HG02623 (cell line): ENCODE data around the gene AKAP13.
A peak's percentile ranks its signal among the peaks of the same experiment; 100 is the strongest.

Experiments
- ATAC-seq: cut with Tn5 transposase; IDR thresholded peaks from one replicate; pipeline ENCODE4 v1.9.1; 2021; ENCODE audit warnings: moderate library complexity; ENCODE audit not compliant: unreplicated experiment

AKAP13 gene

GRCh38 chr15:85711580-85712192 is 331.3 kb downstream of the AKAP13 start:
- no peak for ATAC-seq

- no peak for ATAC-seq
These were observed 335.9 kb downstream of the AKAP13 start for GRCh38 chr15:85716261-85716660.

DNA sequence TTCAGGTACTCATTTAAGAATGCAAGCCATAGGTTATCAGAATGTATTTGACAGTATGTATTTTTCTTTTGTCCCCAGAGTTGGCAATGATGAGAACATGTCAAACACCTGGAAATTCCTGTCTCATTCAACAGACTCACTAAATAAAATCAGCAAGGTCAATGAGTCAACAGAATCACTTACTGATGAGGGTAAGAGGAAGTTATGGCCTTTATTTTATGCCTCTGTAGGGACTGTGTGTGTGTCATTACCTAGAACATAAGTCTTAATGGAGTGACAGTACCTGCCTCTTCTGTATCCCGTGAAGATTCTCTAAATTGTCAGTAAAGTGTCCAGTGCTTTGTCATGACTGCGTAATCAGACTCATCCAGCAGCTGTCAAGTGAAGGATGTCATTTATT is 336.8 kb downstream of the AKAP13 start:
- ATAC-seq = no peak

DNA sequence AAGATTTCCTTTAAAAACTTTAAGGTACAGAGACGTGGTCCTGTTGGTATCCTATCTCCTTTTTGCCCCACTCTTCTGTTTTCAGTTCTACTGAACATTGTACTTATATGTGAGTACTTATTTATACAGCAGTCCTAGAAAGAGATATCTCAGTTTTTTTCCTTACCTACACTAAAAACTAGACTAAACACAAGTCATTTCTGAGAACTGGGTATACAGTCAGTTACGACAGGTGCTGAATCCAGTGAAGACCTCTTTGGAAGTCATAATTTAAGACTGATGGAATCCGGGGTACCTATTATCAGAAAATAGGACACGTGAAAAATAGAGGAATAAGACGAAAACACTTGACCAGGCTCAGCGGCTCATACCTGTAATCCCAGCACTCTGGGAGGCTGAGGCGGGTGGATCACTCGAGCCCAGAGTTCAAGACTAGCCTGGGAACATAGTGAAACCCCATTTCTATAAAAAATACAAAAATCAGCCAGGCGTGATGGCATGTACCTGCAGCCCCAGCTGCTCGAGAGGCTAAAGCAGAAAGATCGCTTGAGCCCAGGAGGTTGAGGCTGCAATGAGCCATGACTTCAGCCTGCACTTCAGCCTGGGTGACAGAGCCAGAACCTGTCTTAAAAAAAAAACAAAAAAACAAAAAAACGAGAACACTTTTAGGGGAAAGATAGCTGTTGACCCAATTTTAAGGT is 338.0 kb downstream of the AKAP13 start:
- peak; percentile 54 for ATAC-seq

DNA sequence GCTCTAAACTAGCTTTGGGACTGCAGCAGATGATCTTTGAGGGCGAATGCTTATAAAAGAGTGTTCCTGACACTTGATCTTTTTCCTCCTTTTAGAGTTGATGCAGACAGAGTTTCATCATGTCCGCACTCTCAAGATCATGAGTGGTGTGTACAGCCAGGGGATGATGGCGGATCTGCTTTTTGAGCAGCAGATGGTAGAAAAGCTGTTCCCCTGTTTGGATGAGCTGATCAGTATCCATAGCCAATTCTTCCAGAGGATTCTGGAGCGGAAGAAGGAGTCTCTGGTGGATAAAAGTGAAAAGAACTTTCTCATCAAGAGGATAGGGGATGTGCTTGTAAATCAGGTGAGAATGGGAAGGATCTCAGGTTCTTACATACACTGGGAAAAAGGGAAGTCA is 338.6 kb downstream of the AKAP13 start:
- no peak for ATAC-seq

GRCh38 chr15:85722374-85723152 is 342.2 kb downstream of the AKAP13 start:
- ATAC-seq = no peak

DNA sequence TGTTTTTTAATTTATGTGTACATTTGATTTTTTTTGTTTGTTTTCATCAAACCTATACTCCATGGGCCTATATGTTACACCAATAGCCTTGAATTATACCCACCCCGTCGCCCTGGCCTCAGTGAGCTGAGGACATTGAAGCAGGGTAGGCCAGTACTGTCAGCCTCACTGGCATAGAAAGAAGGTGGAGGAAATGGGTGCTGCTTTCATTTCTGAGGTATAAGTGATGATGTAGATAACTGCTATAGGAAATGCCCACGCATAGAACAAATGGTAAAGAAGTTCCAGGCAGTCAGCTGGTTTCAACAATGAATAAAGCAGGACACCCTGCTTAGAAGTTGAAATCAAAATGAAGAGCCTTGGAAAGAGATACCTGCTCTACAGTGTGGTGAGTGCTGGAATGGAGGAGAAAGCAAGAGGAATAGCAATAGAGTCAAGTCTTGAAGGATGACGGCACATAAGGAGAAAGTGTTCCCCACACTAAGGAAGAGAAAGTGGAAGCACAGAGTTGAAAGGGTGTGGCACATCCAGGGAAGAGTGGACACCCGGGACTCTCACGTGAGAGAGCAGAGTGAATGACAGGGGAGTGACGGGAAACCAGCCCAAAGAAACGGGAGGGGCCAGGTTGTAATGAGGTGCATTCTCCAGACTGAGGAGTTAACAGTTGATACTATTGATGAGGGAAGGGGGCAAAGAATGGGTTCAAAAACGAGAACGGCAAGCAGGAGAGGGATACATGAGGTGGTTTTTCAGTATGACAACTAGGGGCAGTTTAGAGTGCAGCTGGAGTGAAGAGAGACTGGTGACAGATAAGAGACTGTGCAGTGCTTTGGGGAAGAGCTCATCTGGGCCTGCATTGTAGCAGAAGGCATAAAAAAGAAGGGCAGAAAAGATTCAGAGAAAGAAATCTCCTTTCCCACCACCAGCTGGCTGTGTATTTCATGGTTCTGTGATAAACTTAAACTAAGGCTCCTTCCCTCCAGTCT is 343.9 kb downstream of the AKAP13 start:
- no peak for ATAC-seq

GRCh38 chr15:85725019-85725418 is 344.6 kb downstream of the AKAP13 start:
- ATAC-seq = no peak

DNA sequence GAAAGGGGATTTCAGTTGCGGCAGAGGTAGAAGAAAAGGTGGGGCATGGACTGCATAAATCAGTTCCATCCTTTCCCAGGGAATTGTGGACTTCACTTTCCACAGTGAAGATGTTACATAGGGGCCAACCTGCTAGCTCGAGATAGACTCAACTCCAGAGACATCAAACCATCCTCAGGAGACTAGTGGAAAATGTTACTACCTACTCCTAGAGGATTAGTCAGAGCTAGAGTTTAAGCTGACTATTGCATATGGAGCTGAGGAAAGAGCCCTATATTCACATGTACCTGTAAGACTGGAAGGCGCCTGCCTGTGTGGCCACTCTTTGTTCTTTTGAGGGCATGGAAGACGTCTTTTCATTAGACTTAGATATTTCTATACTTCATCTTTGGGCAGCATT is 345.2 kb downstream of the AKAP13 start:
- ATAC-seq = no peak

DNA sequence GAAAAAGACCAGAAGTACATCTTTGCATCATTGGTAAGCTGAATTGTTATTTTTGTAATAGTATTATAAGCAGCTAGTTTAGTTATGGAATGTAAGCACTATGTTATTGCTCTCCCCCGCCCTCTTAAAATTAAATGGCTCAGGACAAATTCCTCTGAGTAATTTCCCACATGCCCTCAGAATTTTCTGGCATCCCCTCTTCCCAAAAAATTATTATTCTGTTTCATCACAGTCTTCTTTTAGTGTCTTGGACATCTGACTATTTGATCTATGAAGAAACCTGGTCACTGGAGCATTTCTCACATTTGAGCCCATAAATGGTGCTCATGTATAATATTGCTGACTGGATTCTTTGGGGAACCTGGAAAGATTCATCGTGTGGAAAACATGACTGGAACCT is 346.1 kb downstream of the AKAP13 start:
- no peak for ATAC-seq

GRCh38 chr15:85727068-85727467 is 346.7 kb downstream of the AKAP13 start:
- no peak for ATAC-seq

DNA sequence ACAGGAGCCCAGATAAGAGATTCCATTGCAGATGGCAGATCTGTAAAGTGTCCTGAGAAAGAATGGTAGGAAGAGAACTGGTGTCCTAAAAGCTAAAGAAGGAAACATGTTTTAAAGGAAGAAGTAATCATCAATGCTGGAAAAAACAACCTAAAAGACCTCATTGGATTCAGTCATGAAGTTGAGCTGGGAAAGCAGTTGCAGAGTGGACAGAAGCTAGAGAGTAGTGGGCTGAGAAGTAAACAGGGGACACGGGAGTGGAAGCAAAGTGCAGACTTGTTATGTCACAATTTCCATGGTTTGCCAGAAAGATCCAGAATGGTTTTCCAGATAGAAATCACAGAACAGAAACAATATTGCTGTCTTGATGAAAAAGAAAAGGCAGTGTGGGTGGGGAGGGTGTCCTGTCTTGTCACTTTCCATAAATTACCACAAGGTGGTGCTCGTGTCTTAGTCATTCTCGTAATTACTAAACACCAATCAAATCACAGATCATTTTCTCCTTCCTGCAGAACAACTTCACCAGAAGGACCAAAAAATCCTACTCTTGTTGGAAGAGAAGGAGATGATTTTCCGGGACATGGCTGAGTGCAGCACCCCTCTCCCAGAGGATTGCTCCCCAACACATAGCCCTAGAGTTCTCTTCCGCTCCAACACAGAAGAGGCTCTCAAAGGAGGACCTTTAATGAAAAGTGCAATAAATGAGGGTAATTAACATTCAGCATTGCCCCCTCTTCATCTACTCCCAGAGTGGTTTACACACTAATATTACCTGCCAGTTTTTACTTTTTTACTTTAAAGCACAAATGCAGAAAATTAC is 349.8 kb downstream of the AKAP13 start:
- no peak for ATAC-seq

DNA sequence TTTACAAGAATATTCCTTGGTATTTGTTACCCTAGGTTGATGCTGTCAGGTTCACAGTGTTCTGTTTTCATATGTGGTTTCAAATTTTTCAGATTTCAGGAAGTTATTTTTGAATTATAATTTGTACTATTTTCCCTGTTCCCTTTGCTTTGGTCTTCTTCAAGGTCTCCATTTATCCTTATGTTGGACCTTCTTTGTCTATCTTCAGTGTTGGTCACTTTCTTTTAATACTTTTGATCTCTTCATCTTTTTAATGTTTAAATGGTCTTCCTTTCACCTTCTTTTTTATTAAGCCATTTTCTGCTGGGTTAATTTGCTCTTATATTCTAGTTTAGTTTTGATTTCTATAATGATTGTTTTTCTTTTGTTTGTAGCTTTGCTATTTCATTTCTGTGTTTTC is 353.0 kb downstream of the AKAP13 start:
- ATAC-seq = no peak

DNA sequence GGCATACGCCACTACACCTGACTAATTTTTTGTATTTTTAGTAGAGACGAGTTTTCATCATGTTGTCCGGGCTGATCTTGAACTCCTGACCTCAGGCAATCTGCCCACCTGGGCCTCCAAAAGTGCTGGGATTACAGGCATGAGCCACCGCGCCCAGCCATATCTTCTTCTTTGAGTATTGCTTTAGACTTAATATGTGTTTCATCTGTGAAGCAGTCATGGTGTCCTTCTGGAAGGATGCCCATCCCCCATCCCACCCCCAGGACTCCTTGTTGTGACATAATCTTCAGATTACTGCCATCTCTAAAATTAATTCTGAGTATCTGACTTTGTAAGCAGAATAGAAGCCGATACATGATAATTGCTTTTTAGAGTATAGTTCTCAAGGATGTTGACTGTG is 356.7 kb downstream of the AKAP13 start:
- no peak for ATAC-seq

DNA sequence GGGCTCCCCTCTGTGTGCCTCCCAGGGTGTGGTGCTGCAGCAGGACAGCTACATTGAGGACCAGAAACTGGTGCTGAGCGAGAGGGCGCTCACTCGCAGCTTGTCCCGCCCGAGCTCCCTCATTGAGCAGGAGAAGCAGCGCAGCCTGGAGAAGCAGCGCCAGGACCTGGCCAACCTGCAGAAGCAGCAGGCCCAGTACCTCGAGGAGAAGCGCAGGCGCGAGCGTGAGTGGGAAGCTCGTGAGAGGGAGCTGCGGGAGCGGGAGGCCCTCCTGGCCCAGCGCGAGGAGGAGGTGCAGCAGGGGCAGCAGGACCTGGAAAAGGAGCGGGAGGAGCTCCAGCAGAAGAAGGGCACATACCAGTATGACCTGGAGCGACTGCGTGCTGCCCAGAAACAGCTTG is 360.6 kb downstream of the AKAP13 start:
- no peak for ATAC-seq

DNA sequence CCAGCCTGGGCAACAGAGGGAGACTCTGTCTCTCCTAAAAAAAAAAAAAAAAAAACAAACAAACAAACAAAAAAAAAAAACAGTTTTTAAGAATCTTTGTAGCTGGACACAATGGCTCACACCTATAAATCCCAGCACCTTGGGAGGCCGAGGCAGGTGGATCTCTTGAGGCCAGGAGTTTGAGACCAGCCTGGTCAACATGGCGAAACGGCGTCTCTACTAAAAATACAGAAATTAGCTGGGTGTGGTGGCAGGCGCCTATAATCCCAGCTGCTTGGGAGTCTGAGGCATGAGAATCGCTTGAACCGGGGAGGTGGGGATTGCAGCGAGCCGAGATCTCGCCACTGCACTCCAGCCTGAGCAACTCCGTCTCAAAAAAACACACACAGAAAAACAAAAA is 361.3 kb downstream of the AKAP13 start:
- no peak for ATAC-seq

- no peak for ATAC-seq
These were observed 361.9 kb downstream of the AKAP13 start for GRCh38 chr15:85742186-85742821.

- ATAC-seq = no peak
These were observed 363.1 kb downstream of the AKAP13 start for GRCh38 chr15:85743392-85744055.

DNA sequence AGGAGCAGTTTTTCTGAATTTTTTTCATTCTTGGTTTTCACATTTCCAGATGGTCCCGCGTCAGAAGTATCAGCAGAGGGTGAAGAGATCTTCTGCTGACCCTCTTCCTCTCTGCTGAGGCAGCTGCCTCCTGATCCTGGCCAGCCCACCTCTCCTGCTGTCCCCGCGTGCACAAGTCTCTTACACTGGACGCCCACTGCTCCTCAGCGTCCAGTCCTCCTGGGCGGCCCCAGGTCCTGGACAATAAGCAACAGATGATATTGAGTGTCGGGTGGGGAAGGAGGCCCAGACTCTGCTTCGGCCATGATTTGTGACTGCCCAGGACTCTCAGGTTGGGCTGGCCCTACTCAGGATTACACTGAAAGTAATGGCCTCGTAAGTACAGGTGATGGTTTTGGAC is 364.2 kb downstream of the AKAP13 start:
- ATAC-seq = no peak
